NOMO-1 treated with DMSO at 0.1 percent for 48 hours (cell line): Measurements from ENCODE around the gene ZNF83.
A peak's percentile ranks its signal among the peaks of the same experiment; 100 is the strongest.
"Not testable (repeated sequence)": the region's sequence is repeated elsewhere in the genome, so short reads cannot be mapped to it uniquely, and the experiment has no call there.

ENCODE experiments used
- DNase-seq: peaks from one replicate; lab custom pipeline; 2025; ENCODE audit not compliant: unreplicated experiment; lab: John Stamatoyannopoulos, UW

ZNF83 gene

DNA sequence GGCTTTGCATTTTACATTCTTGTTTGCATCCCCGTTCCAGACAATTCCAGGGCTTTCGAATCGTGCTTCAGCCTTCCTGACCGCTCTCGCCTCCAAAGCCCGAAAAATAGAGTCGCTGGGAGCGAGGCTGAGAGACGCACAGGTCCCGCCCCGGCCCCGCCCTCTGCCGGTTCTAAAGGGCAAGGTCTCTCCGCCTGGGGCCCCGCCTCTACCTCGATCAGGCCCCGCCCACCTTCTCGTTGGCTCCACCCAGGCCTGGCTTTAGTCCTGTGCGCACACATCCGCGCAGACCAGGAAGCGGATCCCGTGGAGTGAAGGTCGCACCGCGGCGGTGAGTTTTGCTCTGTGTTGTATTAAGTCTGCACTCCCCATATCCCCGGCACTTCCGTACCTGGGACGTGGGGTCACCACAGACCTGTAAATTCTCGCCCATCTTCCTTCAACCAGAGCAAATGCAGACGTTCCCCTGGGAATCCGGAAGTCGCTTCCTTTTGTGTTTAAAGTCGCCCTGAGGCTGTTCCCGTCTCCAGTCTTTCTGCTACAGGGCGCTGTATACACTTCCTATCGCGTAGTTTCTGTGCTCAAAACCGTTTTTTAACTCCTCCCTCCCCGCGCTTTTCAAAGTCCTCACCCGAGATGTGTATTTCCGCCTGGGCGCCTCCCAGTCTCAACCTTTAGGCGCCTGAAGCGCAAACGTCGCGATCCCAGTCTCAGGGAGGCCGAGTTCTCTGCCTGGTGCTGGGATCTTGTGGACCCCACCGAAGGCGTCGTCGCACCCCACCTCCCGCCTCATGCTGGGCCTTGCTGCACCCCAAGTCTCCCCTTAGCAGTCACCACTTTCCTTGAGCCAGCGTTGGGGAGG is 67.9 kb downstream of the ZNF83 start, which contains the start of gene ZNF701:
Gene ZNF701 (plus strand): TSS at position 288 of the 862 bp plus-strand sequence. CDS start 3,861 bp downstream, outside the sequence.
- DNase-seq = peak; percentile 85

DNA sequence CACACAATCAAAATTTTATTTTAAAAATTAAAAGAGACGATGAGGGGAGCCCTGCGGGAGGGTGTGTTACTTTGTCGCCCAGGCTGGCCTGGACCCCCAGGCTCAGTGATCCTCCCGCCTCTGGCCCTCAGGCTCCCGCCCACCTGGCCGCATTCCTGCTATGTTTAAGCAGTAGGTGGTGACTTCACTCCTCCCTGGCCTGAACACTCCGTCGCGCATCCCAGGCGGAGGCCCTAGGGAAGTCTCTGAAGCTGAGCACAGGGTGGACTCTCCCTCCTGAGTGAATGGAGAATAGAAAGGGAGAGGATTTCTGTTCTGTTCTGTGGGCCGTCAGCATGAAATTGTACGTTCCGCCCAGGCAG is 68.5 kb downstream of the ZNF83 start:
- DNase-seq = not testable (repeated sequence)

DNA sequence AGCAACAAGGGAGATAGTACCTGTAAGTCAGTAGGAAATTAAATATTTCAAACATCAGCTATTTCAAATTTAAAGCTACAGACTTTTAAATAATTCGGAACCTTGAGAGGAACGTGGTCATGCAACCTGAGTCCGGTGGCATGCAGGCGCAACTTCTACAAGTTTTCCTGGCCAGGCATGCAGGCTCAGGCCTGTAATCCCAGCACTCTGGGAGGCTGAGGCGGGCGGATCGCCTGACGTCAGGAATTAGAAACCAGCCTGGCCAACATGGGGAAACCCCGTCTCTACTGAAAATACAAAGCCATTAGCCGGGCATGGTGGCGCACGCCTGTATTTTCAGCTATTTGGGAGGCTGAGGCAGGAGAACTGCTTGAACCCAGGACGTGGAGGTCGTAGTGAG is 70.2 kb downstream of the ZNF83 start:
- DNase-seq = no peak

DNA sequence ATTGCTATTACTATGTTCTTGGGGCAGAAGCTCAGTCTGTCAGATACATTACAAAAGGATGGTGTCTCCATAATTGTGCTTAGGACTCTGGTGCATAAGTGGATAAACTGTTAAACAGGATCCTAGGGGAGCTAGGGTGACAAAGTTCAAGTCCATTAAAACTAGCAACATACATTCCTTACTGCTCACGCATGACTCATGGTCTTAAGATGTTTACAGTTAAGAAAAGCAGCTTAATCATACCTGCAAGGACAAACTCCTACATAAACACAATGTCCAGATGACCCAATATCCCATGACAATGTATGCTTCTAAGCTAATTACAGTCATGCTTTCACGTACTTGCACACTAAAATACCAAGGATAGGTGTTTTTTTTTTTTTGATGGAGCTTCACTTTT is 71.6 kb downstream of the ZNF83 start:
- DNase-seq = no peak

DNA sequence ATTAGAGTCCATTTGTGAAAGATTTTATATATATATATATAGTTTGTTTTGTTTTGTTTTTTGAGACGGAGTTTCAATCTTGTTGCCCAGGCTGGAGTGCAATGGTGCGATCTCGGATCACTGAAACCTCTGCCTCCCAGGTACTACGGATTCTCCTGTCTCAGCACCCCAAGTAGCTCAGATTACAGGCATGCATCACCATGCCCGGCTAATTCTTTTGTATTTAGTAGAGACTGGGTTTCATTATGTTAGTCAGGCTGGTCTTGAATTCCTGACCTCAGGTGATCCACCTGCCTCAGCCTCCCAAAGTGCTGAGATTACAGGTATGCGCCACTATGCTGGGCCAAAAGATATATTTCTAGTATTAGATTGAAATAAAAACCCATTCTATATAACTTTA is 72.0 kb downstream of the ZNF83 start:
- DNase-seq = no peak
